ENCODE results near the gene UBA3. TPM values are rescaled to one million over a fixed set of nuclear protein-coding genes. Genes with fewer than 3 reads are reported as not detected.
A peak's percentile ranks its signal among the peaks of the same experiment; 100 is the strongest.

Gene UBA3
- total and polyA plus RNA-seq, 2 of the 13 experiments (the other 11 are each of a cell fraction or from before 2014, with no cell fraction given) = 40.7 to 49.0 TPM

- 0 out of 2 replicates have a peak, but pooled peaks have one; percentile 7 for TF ChIP-seq ZBTB43 (CRISPR knock-in tag; conservative IDR thresholded peaks at IDR 0.05)
- no peak for TF ChIP-seq ZNF256 (CRISPR knock-in tag; conservative IDR thresholded peaks at IDR 0.05)
- TF ChIP-seq, protein P1, sequence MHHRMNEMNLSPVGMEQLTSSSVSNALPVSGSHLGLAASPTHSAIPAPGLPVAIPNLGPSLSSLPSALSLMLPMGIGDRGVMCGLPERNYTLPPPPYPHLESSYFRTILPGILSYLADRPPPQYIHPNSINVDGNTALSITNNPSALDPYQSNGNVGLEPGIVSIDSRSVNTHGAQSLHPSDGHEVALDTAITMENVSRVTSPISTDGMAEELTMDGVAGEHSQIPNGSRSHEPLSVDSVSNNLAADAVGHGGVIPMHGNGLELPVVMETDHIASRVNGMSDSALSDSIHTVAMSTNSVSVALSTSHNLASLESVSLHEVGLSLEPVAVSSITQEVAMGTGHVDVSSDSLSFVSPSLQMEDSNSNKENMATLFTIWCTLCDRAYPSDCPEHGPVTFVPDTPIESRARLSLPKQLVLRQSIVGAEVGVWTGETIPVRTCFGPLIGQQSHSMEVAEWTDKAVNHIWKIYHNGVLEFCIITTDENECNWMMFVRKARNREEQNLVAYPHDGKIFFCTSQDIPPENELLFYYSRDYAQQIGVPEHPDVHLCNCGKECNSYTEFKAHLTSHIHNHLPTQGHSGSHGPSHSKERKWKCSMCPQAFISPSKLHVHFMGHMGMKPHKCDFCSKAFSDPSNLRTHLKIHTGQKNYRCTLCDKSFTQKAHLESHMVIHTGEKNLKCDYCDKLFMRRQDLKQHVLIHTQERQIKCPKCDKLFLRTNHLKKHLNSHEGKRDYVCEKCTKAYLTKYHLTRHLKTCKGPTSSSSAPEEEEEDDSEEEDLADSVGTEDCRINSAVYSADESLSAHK (CRISPR knock-in tag; IDR thresholded peaks at IDR 0.05; ENCODE audit: borderline replicate concordance) = no peak
- peak; percentile 69; the same call in 1 of the 2 replicates for TF ChIP-seq POGK (CRISPR knock-in tag; conservative IDR thresholded peaks at IDR 0.05)
- no peak for TF ChIP-seq CCDC6 (CRISPR knock-in tag; IDR thresholded peaks at IDR 0.05)
- TF ChIP-seq ZNF737 (CRISPR knock-in tag; IDR thresholded peaks at IDR 0.05; ENCODE audit: borderline replicate concordance) = no peak
- no peak for TF ChIP-seq E2F5 (CRISPR knock-in tag; conservative IDR thresholded peaks at IDR 0.05)
- no peak for TF ChIP-seq HNRNPK (IDR thresholded peaks at IDR 0.05; ENCODE audit: low read depth, low read length, poor library complexity, severe bottlenecking)
- no peak for TF ChIP-seq ZNF121 (CRISPR knock-in tag; IDR thresholded peaks at IDR 0.05)
- no peak for TF ChIP-seq YEATS4 (CRISPR knock-in tag; IDR thresholded peaks at IDR 0.05; ENCODE audit: borderline replicate concordance)
- TF ChIP-seq, protein P2, sequence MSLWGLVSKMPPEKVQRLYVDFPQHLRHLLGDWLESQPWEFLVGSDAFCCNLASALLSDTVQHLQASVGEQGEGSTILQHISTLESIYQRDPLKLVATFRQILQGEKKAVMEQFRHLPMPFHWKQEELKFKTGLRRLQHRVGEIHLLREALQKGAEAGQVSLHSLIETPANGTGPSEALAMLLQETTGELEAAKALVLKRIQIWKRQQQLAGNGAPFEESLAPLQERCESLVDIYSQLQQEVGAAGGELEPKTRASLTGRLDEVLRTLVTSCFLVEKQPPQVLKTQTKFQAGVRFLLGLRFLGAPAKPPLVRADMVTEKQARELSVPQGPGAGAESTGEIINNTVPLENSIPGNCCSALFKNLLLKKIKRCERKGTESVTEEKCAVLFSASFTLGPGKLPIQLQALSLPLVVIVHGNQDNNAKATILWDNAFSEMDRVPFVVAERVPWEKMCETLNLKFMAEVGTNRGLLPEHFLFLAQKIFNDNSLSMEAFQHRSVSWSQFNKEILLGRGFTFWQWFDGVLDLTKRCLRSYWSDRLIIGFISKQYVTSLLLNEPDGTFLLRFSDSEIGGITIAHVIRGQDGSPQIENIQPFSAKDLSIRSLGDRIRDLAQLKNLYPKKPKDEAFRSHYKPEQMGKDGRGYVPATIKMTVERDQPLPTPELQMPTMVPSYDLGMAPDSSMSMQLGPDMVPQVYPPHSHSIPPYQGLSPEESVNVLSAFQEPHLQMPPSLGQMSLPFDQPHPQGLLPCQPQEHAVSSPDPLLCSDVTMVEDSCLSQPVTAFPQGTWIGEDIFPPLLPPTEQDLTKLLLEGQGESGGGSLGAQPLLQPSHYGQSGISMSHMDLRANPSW (CRISPR knock-in tag; IDR thresholded peaks at IDR 0.05; ENCODE audit: borderline replicate concordance) = no peak
- no peak for TF ChIP-seq ZNF720 (CRISPR knock-in tag; IDR thresholded peaks at IDR 0.05)
- no peak for TF ChIP-seq ELK4 (CRISPR knock-in tag; IDR thresholded peaks at IDR 0.05; ENCODE audit: borderline replicate concordance)
- TF ChIP-seq GFI1 (CRISPR knock-in tag; IDR thresholded peaks at IDR 0.05; ENCODE audit: borderline replicate concordance) = no peak
Measured at GRCh38 chr3:69084326-69085167, 4.4 kb upstream of the UBA3 start, which contains the start of gene ARL6IP5 (continued).
